HG03460 (cell line): ENCODE measurements around the gene ACOT7.
A peak's percentile ranks its signal among the peaks of the same experiment; 100 is the strongest.

Source experiments
- ATAC-seq: cut with Tn5 transposase; IDR thresholded peaks from one replicate; pipeline ENCODE4 v1.9.1; 2021; ENCODE audit not compliant: unreplicated experiment

The ACOT7 gene

GRCh38 chr1:6424619-6425593 lies 31.3 kb upstream of the ACOT7 start, which contains the start of gene ESPN:
ESPN (plus strand) TSS chr1:6424776; CDS start chr1:6424956, 180 bp downstream.
- ATAC-seq, result no peak

GRCh38 chr1:6424000-6424565 lies 30.5 kb upstream of the ACOT7 start:
- ATAC-seq, result no peak

- no peak for ATAC-seq
These were observed 29.9 kb upstream of the ACOT7 start for GRCh38 chr1:6423321-6423999.

GRCh38 chr1:6421266-6421665 lies 27.7 kb upstream of the ACOT7 start:
- ATAC-seq, result no peak

GRCh38 chr1:6420454-6421042 lies 27.0 kb upstream of the ACOT7 start:
- ATAC-seq, result no peak

GRCh38 chr1:6419804-6420453 lies 26.4 kb upstream of the ACOT7 start, which contains the start of gene HES2:
HES2 (minus strand) TSS chr1:6419919; CDS start chr1:6419820, 99 bp downstream.
- no peak for ATAC-seq

GRCh38 chr1:6419397-6419803 lies 25.8 kb upstream of the ACOT7 start:
- no peak for ATAC-seq

- no peak for ATAC-seq
These were observed 25.3 kb upstream of the ACOT7 start for GRCh38 chr1:6418668-6419396.

GRCh38 chr1:6417961-6418667 lies 24.5 kb upstream of the ACOT7 start:
- ATAC-seq, result no peak

GRCh38 chr1:6416906-6417305 lies 23.3 kb upstream of the ACOT7 start:
- no peak for ATAC-seq

GRCh38 chr1:6416295-6416656 lies 22.7 kb upstream of the ACOT7 start:
- ATAC-seq, result no peak

- ATAC-seq, result no peak
These were observed 21.5 kb upstream of the ACOT7 start for GRCh38 chr1:6414881-6415626.

- peak; percentile 85 for ATAC-seq
These were observed 20.9 kb upstream of the ACOT7 start for GRCh38 chr1:6414443-6414844.

- no peak for ATAC-seq
These were observed 19.3 kb upstream of the ACOT7 start for GRCh38 chr1:6412896-6413295.

- ATAC-seq, result no peak
These were observed 16.8 kb upstream of the ACOT7 start for GRCh38 chr1:6410248-6410893.

- no peak for ATAC-seq
These were observed 16.2 kb upstream of the ACOT7 start for GRCh38 chr1:6409733-6410132.

- ATAC-seq, result no peak
These were observed 15.5 kb upstream of the ACOT7 start for GRCh38 chr1:6409053-6409452.

- no peak for ATAC-seq
These were observed 14.5 kb upstream of the ACOT7 start for GRCh38 chr1:6408023-6408422.
